ENCODE results near the gene USP2.

DNA sequence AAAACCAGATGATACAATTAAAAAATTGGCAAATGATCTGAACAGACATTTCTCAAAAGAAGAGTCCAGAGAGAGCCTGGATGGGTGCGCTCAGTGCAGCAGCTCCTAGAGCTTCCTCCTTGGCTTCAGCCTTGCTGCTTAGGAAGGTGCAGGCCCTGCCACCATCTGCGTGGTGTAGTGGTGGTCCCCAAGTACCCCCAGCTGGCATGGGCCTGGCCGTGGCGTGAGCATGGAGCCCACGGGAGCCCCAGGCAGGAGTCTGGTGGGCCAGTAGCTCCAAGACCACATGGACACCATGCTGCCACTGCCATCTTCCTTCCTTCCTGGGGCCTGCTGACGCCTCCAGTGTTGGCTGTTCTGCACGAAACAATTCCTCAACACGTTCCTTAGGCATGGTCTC lies 21.0 kb upstream of the USP2 start:
- TF ChIP-seq, protein P1, sequence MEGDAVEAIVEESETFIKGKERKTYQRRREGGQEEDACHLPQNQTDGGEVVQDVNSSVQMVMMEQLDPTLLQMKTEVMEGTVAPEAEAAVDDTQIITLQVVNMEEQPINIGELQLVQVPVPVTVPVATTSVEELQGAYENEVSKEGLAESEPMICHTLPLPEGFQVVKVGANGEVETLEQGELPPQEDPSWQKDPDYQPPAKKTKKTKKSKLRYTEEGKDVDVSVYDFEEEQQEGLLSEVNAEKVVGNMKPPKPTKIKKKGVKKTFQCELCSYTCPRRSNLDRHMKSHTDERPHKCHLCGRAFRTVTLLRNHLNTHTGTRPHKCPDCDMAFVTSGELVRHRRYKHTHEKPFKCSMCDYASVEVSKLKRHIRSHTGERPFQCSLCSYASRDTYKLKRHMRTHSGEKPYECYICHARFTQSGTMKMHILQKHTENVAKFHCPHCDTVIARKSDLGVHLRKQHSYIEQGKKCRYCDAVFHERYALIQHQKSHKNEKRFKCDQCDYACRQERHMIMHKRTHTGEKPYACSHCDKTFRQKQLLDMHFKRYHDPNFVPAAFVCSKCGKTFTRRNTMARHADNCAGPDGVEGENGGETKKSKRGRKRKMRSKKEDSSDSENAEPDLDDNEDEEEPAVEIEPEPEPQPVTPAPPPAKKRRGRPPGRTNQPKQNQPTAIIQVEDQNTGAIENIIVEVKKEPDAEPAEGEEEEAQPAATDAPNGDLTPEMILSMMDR (IDR thresholded peaks at IDR 0.05), result no peak
- no peak for TF ChIP-seq POLR2A (IDR thresholded peaks at IDR 0.05)
